GM12872 (cell line): Measurements from ENCODE around the gene IL25.

Experiments used
- TF ChIP-seq, protein P1 (sequence below): IDR thresholded peaks from 3 replicates; pipeline ENCODE4 v1.5.1; 2011; ENCODE audit warnings: low read depth, mild to moderate bottlenecking, low read length, moderate library complexity; ENCODE audit not compliant: insufficient read depth

The IL25 gene

DNA sequence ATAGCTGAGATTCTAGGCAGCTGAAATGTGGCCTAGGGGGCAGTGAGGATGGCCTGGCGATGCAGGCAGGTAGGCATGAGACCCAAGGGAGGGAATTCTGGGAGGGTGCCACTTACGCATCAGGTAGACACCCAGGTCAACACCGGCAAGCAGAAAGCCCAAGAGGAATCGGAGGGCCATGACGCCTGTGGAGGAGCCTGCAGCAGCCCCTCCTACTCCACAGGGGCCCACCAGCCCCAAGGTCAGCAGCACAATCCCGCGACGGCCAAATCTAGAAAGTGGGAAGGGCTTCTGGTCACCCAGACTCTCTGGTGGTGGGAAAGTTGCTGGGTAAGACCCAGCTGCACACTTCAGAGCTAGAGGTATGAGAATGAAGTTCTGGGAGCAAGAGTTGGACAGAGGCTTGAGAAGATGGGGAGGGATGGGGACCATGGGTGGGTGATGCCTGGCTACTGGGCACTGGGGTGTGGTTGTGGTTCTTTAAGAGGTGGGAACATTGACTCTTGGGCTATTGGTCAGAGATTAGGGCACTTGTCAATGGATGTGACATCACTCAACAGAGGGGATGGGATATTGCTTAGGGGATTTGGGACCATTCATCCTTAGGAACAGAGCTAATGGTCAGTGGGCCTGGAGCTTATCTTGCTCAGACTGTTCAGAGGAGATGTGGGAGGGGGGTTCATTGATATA is 23.3 kb upstream of the IL25 start:
- TF ChIP-seq, protein P1, sequence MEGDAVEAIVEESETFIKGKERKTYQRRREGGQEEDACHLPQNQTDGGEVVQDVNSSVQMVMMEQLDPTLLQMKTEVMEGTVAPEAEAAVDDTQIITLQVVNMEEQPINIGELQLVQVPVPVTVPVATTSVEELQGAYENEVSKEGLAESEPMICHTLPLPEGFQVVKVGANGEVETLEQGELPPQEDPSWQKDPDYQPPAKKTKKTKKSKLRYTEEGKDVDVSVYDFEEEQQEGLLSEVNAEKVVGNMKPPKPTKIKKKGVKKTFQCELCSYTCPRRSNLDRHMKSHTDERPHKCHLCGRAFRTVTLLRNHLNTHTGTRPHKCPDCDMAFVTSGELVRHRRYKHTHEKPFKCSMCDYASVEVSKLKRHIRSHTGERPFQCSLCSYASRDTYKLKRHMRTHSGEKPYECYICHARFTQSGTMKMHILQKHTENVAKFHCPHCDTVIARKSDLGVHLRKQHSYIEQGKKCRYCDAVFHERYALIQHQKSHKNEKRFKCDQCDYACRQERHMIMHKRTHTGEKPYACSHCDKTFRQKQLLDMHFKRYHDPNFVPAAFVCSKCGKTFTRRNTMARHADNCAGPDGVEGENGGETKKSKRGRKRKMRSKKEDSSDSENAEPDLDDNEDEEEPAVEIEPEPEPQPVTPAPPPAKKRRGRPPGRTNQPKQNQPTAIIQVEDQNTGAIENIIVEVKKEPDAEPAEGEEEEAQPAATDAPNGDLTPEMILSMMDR, result no peak

DNA sequence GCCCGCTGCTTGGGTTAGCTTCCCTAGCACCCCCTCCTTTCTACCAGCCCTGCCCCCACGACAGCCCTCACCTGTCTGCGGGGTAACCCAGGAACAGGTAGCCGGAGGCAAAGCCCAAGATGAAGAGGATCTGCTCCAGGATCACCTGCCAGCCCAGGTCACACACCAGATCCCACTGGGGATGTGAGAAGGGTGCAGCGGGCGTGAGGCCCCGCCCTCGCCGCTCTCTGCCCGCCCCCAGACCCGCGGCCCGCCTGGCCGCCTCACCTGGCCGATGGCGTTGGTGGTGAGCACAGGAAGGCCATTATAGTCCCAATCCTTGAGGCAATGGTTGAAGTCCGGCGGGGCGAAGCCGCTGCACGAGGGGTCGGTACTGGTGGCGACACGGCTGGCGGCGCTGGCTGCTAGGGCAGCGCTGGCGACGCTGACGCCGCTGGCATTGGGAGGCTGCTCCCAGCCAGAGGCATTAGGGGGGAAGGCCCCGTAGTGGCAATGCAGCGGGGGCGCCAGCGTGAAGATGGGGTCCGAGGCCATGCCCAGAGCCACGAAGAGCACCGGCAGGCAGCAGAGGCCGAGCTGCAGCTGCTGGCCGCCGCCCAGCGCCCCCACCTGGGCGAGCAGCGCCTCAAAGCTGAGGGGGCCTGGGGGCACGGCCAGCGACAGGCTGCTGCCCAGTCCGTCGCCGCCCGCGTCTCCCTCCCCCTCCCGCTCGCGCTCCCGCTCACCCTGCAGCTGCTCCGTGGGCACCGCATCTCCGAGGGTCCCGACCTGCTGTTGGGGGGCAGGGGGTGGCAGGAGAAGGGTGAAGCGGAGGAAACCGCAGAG is 20.7 kb upstream of the IL25 start:
- TF ChIP-seq, protein P1, result no peak

DNA sequence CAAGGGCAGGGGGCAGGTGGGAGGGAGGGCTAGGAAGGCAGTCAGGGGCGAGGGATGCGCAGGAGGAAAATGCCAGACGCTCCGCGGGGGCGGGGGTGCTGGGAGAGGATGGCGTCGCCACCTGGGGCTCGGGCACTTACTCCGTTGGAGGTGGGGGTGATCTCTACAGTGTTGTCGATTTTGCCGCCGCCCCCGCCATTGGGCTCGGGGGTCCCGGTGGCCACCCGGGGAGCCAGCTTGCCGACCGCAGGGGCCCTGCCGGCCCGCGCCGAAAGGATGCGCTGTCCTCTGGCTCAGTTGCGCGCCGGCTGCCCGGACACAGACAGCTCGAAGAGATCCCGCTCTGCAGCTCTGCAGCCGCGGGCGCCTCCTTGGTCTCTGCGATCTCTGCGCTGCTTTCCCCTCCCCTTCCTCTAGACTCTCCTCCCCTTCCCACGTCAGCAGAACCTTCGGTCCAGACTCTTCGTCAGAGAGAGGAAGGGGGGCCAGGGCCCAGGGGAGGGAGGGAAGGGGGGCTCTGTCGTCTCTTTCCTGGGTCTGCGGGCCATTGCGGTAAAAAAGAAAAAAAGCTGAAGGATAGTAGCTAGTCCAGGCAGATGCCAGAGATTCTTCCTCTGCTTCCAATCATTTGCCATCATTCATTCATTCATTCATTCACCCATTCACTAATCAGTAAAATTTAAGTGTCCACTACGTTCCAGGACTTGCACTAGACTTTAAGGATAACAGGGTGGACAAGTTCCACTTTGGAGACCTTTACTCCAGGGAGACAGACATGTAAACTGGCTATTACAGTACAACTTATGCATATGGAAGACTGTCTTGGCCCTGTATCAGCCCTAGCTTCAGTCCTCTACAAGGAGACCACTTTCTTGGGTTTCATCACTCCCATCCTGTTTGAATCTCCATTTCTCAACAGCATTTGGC is 19.8 kb upstream of the IL25 start, which contains the start of gene SLC22A17:
SLC22A17 (minus strand) TSS at position 382 of the 927 bp plus-strand sequence.
- TF ChIP-seq, protein P1, result no peak

DNA sequence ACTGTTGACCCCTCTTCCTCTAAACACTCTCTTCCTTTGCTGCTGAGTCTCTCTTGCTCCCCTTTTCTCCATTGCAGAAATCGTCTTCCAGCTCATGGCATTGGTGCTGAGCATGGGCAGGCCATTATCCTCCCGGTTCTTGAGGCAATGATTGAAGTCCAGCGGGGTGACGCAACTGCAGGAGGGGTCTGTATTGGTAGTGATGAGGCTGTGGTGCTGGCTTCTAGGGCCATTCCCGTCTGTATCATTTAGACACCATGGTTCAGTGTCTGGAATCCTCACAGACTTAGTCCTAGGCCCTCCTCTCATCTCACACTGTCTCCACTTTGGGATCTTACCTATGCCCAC is 19.2 kb upstream of the IL25 start:
- TF ChIP-seq, protein P1, result no peak

DNA sequence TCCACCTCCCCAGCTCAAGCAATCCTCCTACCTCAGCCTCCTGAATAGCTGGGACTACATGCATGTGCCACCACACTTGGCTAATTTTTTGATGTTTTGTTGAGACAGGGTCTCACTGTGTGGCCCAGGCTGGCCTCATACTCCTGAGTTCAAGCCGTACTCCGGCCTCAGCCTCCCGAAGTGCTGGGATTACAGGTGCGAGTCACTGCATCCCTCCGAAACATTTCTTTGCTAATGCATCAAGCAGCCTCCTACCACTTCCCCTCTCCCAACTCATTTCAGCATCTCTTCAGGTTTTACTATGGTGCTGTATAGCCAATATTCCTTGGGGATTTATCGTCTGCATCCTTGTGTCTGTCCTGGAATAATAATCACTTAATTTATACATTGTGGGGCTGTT is 17.6 kb upstream of the IL25 start:
- TF ChIP-seq, protein P1, result no peak

DNA sequence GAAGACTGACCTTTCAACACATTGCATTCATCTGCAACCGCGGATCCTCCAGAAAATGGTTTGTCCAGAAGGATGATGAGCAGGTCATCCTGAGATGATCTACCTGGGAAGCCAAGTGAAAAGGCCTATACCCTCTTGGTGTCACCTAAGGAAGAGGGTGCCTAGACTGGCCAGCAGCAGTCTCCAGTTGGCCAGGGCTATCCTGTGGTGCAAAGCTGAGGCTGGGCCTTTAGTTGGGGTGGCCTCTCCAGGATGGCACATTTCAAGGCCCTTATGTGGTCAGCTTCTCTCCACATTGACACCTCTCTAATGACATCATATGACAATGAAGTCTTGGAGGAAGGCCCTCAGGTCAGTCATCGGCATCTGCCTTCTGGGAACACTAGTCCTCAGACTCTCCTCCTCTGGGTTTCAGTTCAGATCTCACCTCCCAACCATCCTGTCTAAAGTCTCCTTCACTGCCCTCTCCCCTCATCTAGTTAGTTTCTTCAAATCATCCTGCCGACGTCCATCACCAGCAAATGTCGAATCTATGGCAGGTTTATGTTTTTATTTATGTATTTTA is 16.7 kb upstream of the IL25 start:
- TF ChIP-seq, protein P1, result no peak

DNA sequence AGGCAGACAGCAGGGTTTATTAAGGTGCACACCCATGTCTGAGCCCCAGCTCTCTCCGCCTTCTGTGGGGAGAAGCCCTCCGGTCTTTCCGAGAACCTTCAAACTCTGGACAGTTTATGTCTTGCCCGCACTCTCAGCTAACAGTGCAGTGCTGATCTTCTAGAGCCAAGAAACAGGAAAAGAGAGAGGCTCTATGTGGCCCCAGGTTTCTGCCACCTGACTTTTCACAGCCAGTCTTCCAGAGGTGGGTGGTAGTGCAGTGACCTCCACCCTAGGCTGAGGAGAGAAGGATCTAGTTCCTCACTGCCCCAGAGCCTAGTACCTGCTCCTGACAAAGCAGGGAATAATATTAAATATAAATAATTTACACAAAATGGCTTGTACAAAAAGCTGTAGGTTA is 15.9 kb upstream of the IL25 start:
- TF ChIP-seq, protein P1, result no peak
